H9 (cell line): ENCODE results near the gene NDUFA3. TPM values are rescaled to one million over a fixed set of nuclear protein-coding genes. Genes with fewer than 3 reads are reported as not detected.

Experiments
- DNase-seq: peaks from one replicate; pipeline ENCODE4 v3.0.0-alpha.2; 2017
- H2AFZ ChIP-seq: one replicate; pipeline ENCODE4 v1.6.1; 2013; ENCODE audit warnings: mild to moderate bottlenecking, low read length, control low read depth, moderate library complexity
- H2AK5ac ChIP-seq: 2 replicates; pipeline ENCODE4 v1.6.1; 2013; ENCODE audit warnings: low read length, control low read depth, mixed read lengths; ENCODE audit not compliant: insufficient read length
- H2BK120ac ChIP-seq: one replicate; pipeline ENCODE4 v1.6.1; 2013; ENCODE audit warnings: low read depth, mild to moderate bottlenecking, low read length, control low read depth, inconsistent platforms; ENCODE audit not compliant: poor library complexity, severe bottlenecking
- H2BK12ac ChIP-seq: 2 replicates; pipeline ENCODE4 v1.6.1; 2013; ENCODE audit warnings: low read length, control low read depth, mixed read lengths, low read depth; ENCODE audit not compliant: insufficient read length
- H2BK15ac ChIP-seq: 2 replicates; pipeline ENCODE4 v1.6.1; 2013; ENCODE audit warnings: low read depth, low read length, control low read depth
- H2BK20ac ChIP-seq: one replicate; pipeline ENCODE4 v1.6.1; 2013; ENCODE audit warnings: low read depth, mild to moderate bottlenecking, low read length, control low read depth, inconsistent platforms; ENCODE audit not compliant: poor library complexity, severe bottlenecking
- H2BK5ac ChIP-seq: 2 replicates; pipeline ENCODE4 v1.6.1; 2013; ENCODE audit warnings: low read length, control low read depth, mixed read lengths; ENCODE audit not compliant: insufficient read length
- H3K14ac ChIP-seq: 2 replicates; pipeline ENCODE4 v1.6.1; 2013; ENCODE audit warnings: low read length, control low read depth; ENCODE audit not compliant: insufficient read depth
- H3K18ac ChIP-seq: 2 replicates; pipeline ENCODE4 v1.6.1; 2013; ENCODE audit warnings: low read depth, mild to moderate bottlenecking, mixed read lengths, low read length, control low read depth; ENCODE audit not compliant: insufficient read length
- H3K23ac ChIP-seq: 2 replicates; pipeline ENCODE4 v1.6.1; 2013; ENCODE audit warnings: low read length, control low read depth, mixed read lengths, low read depth; ENCODE audit not compliant: insufficient read length
- H3K23me2 ChIP-seq: 2 replicates; pipeline ENCODE4 v1.6.1; 2013; ENCODE audit warnings: low read depth, mild to moderate bottlenecking, mixed read lengths, low read length, control low read depth; ENCODE audit not compliant: insufficient read length, poor library complexity, severe bottlenecking
- H3K27ac ChIP-seq: 2 replicates; pipeline ENCODE4 v1.5.1; 2013; ENCODE audit warnings: low read length, control low read depth, mixed read lengths, low read depth; ENCODE audit not compliant: insufficient read length
- H3K27me3 ChIP-seq: 2 replicates; pipeline ENCODE4 v1.6.1; 2013; ENCODE audit warnings: low read length, control low read depth, inconsistent platforms; ENCODE audit not compliant: insufficient read depth
- H3K4ac ChIP-seq: 2 replicates; pipeline ENCODE4 v1.6.1; 2013; ENCODE audit warnings: low read depth, mild to moderate bottlenecking, control low read depth, inconsistent platforms, low read length, moderate library complexity
- H3K4me1 ChIP-seq: 2 replicates; pipeline ENCODE4 v1.6.1; 2013; ENCODE audit warnings: low read length, control low read depth, inconsistent platforms; ENCODE audit not compliant: insufficient read depth
- H3K4me2 ChIP-seq: 2 replicates; pipeline ENCODE4 v1.6.1; 2013; ENCODE audit warnings: low read length, control low read depth, mixed read lengths; ENCODE audit not compliant: insufficient read length, insufficient read depth
- H3K56ac ChIP-seq: 2 replicates; pipeline ENCODE4 v1.6.1; 2013; ENCODE audit warnings: low read depth, mild to moderate bottlenecking, mixed read lengths, low read length, control low read depth; ENCODE audit not compliant: insufficient read length
- H3K79me1 ChIP-seq: 2 replicates; pipeline ENCODE4 v1.6.1; 2013; ENCODE audit warnings: low read depth, mild to moderate bottlenecking, moderate library complexity, low read length, control low read depth, inconsistent platforms; ENCODE audit not compliant: insufficient read depth, poor library complexity, severe bottlenecking
- H3K79me2 ChIP-seq: 2 replicates; pipeline ENCODE4 v1.6.1; 2013; ENCODE audit warnings: low read length, control low read depth, inconsistent platforms; ENCODE audit not compliant: insufficient read depth
- H3K9ac ChIP-seq: 2 replicates; pipeline ENCODE4 v1.6.1; 2013; ENCODE audit warnings: low read length, control low read depth, mixed read lengths; ENCODE audit not compliant: insufficient read length; ENCODE audit errors: extremely low read depth
- H3K9me3 ChIP-seq: one replicate; pipeline ENCODE4 v1.6.1; 2013; ENCODE audit warnings: low read depth, low read length, inconsistent platforms; ENCODE audit not compliant: control insufficient read depth
- H3T11ph ChIP-seq: one replicate; pipeline ENCODE4 v1.6.1; 2013; ENCODE audit warnings: mild to moderate bottlenecking, low read length, control low read depth, inconsistent platforms
- H4K20me1 ChIP-seq: one replicate; pipeline ENCODE4 v1.6.1; 2013; ENCODE audit not compliant: control insufficient read depth, insufficient read length, insufficient read depth
- H4K5ac ChIP-seq: 2 replicates; pipeline ENCODE4 v1.6.1; 2013; ENCODE audit warnings: low read depth, mild to moderate bottlenecking, mixed read lengths, low read length, control low read depth; ENCODE audit not compliant: insufficient read length
- H4K8ac ChIP-seq: replicated peaks from 2 replicates; pipeline ENCODE4 v1.6.1; 2013; ENCODE audit warnings: low read length, control low read depth, mixed read lengths, low read depth; ENCODE audit not compliant: insufficient read length
- H4K91ac ChIP-seq: 2 replicates; pipeline ENCODE4 v1.6.1; 2013; ENCODE audit warnings: low read depth, mild to moderate bottlenecking, moderate library complexity, mixed read lengths, low read length, control low read depth; ENCODE audit not compliant: insufficient read length
- H3K27ac Mint-ChIP-seq, 3 experiments: 2 replicates in 2 of 3; 3 replicates in 1 of 3; pipeline ENCODE4 v1.8.0; 2020 to 2021; ENCODE audit warnings: mixed read lengths in 3 of 3, mild to moderate bottlenecking in 1 of 3, moderate library complexity in 1 of 3
- H3K27me3 Mint-ChIP-seq: 2 replicates; pipeline ENCODE4 v1.8.0; 2021; ENCODE audit warnings: low read depth, mild to moderate bottlenecking, moderate library complexity, mixed read lengths
- H3K36me3 Mint-ChIP-seq, 3 experiments: 2 replicates in 2 of 3; 3 replicates in 1 of 3; pipeline ENCODE4 v1.8.0; 2020 to 2021; ENCODE audit warnings: low read depth in 3 of 3, mixed read lengths in 3 of 3; ENCODE audit not compliant: insufficient read depth in 1 of 3
- H3K4me1 Mint-ChIP-seq, 2 experiments: 2 replicates each; pipeline ENCODE4 v1.8.0; 2020; ENCODE audit warnings: mixed read lengths in 2 of 2
- H3K4me3 Mint-ChIP-seq, 2 experiments: 2 replicates in 1 of 2; 3 replicates in 1 of 2; pipeline ENCODE4 v1.8.0; 2020 to 2021; ENCODE audit warnings: mild to moderate bottlenecking in 2 of 2, mixed read lengths in 2 of 2, moderate library complexity in 1 of 2
- H3K9me3 Mint-ChIP-seq, 2 experiments: 2 replicates in 1 of 2; 3 replicates in 1 of 2; pipeline ENCODE4 v1.8.0; 2020; ENCODE audit warnings: mild to moderate bottlenecking in 2 of 2, mixed read lengths in 2 of 2, moderate library complexity in 1 of 2
- WGBS: extraction: QIAGEN DNeasy Blood & Tissue Kit; methylation state at CpG from one replicate; pipeline ENCODE4 v1.1.7; 2013; ENCODE audit warnings: missing lambda C conversion rate, low lambda C conversion rate, mixed read lengths; ENCODE audit not compliant: insufficient read length; ENCODE audit errors: extremely low coverage; 5-methylcytosine and 5-hydroxymethylcytosine counted together
- total RNA-seq: library from RNA; stranded (reverse); gene quantifications from 2 replicates; pipeline ENCODE4 v1.2.1, GENCODE V29; 2021
- TF ChIP-seq, protein P1 (sequence below): fragments of 200-600 bp; sonication (generic); conservative IDR thresholded peaks from 3 replicates; pipeline ENCODE4 v1.8.0; 2021; ENCODE audit warnings: antibody characterized with exemption, mild to moderate bottlenecking

The NDUFA3 gene
- total RNA-seq, 1 experiment from 2014 or later, result 174 TPM

DNA sequence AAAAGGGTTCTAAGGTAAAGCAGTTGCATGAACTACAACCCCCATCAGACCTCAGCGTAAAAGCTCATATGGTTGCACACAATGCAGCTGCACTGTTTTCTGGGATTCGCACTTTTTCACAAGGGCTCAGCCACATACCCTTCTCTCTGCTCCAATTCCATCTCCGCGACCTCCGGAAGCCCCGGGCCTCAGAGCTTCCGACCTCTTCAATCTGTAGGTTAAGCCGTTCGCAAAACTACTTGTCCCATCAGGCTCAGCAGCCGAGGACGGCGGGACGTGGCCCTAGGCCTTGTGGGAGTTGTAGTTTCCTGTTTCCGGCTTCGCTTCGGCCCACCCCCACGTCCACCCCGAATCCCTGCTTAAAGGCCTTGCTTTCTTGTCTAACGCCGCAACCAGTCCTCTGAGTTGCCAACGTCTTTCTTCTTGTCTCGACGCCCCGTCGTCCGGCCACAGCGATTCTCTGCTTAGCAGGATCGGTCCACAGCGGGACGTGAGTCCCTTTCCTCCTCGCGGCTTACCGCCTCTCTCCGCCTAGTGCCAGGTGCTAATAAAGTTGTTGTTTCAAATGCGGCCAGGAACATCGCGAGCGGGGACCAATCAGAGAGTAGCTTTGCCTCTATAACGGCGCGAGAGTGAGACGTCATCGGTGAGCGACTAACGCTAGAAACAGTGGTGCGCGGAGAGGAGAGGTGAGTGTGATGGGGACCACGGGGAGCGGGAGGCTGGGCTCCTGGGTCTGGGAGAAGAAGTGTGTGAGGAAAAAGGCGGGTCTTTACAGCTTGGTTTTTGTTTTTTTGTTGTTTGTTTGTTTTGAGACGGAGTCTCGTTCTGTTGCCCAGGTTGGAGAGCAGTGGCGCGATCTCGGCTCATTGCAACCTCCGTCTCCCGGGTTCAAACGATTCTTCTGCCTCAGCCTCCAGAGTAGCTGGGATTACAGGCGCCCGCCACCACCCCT is 12.7 kb downstream of the NDUFA3 start, which contains the start of the genes PRPF31 and TFPT:
Gene PRPF31, plus strand, starts transcription at position 646 of the 955 bp plus-strand sequence. CDS start 2,525 bp downstream, outside the sequence.
Gene TFPT, minus strand, starts transcription at position 549 of the 955 bp plus-strand sequence. Its CDS starts 388 bp downstream, at position 161.
- TF ChIP-seq, protein P1, sequence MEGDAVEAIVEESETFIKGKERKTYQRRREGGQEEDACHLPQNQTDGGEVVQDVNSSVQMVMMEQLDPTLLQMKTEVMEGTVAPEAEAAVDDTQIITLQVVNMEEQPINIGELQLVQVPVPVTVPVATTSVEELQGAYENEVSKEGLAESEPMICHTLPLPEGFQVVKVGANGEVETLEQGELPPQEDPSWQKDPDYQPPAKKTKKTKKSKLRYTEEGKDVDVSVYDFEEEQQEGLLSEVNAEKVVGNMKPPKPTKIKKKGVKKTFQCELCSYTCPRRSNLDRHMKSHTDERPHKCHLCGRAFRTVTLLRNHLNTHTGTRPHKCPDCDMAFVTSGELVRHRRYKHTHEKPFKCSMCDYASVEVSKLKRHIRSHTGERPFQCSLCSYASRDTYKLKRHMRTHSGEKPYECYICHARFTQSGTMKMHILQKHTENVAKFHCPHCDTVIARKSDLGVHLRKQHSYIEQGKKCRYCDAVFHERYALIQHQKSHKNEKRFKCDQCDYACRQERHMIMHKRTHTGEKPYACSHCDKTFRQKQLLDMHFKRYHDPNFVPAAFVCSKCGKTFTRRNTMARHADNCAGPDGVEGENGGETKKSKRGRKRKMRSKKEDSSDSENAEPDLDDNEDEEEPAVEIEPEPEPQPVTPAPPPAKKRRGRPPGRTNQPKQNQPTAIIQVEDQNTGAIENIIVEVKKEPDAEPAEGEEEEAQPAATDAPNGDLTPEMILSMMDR, result no peak
- peak within 1 kb of the TSS; percentile 90 for H2AFZ ChIP-seq
- H3K4me3 Mint-ChIP-seq, result peak within 1 kb of the TSS; percentile 82 to 94
- H3K14ac ChIP-seq, result peak within 1 kb of the TSS; percentile 97
- no peak within 1 kb of the TSS for H4K91ac ChIP-seq
- no CpG with 5 or more reads among the region's 60 CpGs for WGBS
- peak within 1 kb of the TSS; percentile 93 to 99 (median 94) for H3K27ac Mint-ChIP-seq
- H3K27ac ChIP-seq, result no peak within 1 kb of the TSS
- no peaks in the 10 kb centered on the region for H3K27me3 ChIP-seq
- no peak within 1 kb of the TSS for H2BK12ac ChIP-seq
- H4K20me1 ChIP-seq, result no peaks in the 10 kb centered on the region
- H3K4me1 Mint-ChIP-seq, result peaks cover 9 to 18% of the 10 kb centered on the region in 2 experiments
- H3K23ac ChIP-seq, result no peak within 1 kb of the TSS
- H3K36me3 Mint-ChIP-seq, result peaks cover 17 to 51% (median 49%) of the 10 kb centered on the region in 3 experiments
- no peak within 1 kb of the TSS for H3K56ac ChIP-seq
- peak within 1 kb of the TSS; percentile 85 for H3K4me2 ChIP-seq
- H3K79me2 ChIP-seq, result no peaks in the 10 kb centered on the region; the same call in 1 of the 2 replicates
- no peak within 1 kb of the TSS for H2AK5ac ChIP-seq
- no peak within 1 kb of the TSS for H2BK120ac ChIP-seq
- no peaks in the 10 kb centered on the region; the same call in 1 of the 2 replicates for H3K4me1 ChIP-seq
- peaks cover 7% of the 10 kb centered on the region for H3K79me1 ChIP-seq
- peak within 1 kb of the TSS; percentile 90 for H3K9ac ChIP-seq
- H4K8ac ChIP-seq, result no peak within 1 kb of the TSS
- H4K5ac ChIP-seq, result peak within 1 kb of the TSS; percentile 50
- peaks cover 7% of the 10 kb centered on the region for H3K23me2 ChIP-seq
- no peak within 1 kb of the TSS for H2BK15ac ChIP-seq
- H2BK5ac ChIP-seq, result peak within 1 kb of the TSS; percentile 79
- peaks cover 0 to 7% of the 10 kb centered on the region in 2 experiments; a peak in 2 of 5 replicates for H3K9me3 Mint-ChIP-seq
- no peak within 1 kb of the TSS for H3T11ph ChIP-seq
- no peak within 1 kb of the TSS for H2BK20ac ChIP-seq
- H3K9me3 ChIP-seq, result no peaks in the 10 kb centered on the region
- DNase-seq, result peak; percentile 96
- peak within 1 kb of the TSS; percentile 96 for H3K18ac ChIP-seq
- H3K4ac ChIP-seq, result no peak within 1 kb of the TSS
- peaks cover 1% of the 10 kb centered on the region for H3K27me3 Mint-ChIP-seq
